Endothelial cell of umbilical vein (primary cell): ENCODE measurements around the gene SNX18.

Experiments used
- EZH2 ChIP-seq: IDR thresholded peaks from 2 replicates; pipeline ENCODE4 v1.6.1; 2012; ENCODE audit warnings: borderline replicate concordance, low read depth, mild to moderate bottlenecking, moderate library complexity, low read length, inconsistent platforms; ENCODE audit not compliant: severe bottlenecking
- POLR2A ChIP-seq: IDR thresholded peaks from 2 replicates; pipeline ENCODE4 v1.6.1; 2012; ENCODE audit warnings: low read depth, mild to moderate bottlenecking, control low read depth, low read length
- TF ChIP-seq, protein P1 (sequence below), 2 donors: IDR thresholded peaks; 1 replicate in 1 of 2; 2 replicates in 1 of 2; pipeline ENCODE4 v1.5.1; 2011; ENCODE audit warnings: low read length in 2 of 2, mild to moderate bottlenecking in 2 of 2, moderate library complexity in 2 of 2, control low read depth in 1 of 2, inconsistent platforms in 1 of 2, low read depth in 1 of 2; ENCODE audit not compliant: insufficient read depth in 1 of 2; ENCODE audit errors: extremely low read depth in 1 of 2

DNA sequence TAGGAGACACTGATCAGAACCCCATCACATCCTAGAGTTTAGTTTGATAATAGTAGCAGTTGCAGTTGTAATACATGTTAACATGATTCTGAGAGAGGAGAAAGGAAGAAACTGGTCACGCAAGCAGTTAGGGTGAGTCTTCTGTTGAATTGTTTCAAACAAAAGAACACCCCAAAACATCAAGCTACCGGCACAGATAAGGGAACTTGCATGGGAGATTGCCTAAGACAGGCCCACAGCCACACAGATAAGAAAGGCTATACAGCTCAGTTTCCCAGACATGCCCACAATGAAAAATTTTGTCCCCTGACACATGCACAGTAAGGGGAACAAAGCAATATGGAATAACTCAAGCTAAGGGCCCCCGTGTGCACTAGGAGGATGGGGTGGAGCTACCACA, 46.2 kb upstream of the SNX18 start:
- TF ChIP-seq, protein P1, sequence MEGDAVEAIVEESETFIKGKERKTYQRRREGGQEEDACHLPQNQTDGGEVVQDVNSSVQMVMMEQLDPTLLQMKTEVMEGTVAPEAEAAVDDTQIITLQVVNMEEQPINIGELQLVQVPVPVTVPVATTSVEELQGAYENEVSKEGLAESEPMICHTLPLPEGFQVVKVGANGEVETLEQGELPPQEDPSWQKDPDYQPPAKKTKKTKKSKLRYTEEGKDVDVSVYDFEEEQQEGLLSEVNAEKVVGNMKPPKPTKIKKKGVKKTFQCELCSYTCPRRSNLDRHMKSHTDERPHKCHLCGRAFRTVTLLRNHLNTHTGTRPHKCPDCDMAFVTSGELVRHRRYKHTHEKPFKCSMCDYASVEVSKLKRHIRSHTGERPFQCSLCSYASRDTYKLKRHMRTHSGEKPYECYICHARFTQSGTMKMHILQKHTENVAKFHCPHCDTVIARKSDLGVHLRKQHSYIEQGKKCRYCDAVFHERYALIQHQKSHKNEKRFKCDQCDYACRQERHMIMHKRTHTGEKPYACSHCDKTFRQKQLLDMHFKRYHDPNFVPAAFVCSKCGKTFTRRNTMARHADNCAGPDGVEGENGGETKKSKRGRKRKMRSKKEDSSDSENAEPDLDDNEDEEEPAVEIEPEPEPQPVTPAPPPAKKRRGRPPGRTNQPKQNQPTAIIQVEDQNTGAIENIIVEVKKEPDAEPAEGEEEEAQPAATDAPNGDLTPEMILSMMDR (IDR thresholded peaks at IDR 0.05; ENCODE audit: extremely low read depth in 1 of 2, insufficient read depth in 1 of 2, low read depth in 1 of 2, low read length in 2 of 2), result no peak
- no peak for TF ChIP-seq EZH2
- TF ChIP-seq POLR2A, result no peak
